Neural progenitor cell (in vitro differentiated cells): Measurements from ENCODE around the gene CABP5.

Experiments
- CTCF ChIP-seq: fragments of 200-600 bp; sonication (generic); IDR thresholded peaks from 2 replicates; pipeline ENCODE4 v1.5.1; 2017; ENCODE audit warnings: antibody characterized with exemption, mild to moderate bottlenecking
- EZH2 ChIP-seq: fragments of 200-600 bp; sonication (generic); IDR thresholded peaks from 2 replicates; pipeline ENCODE4 v1.6.1; 2017; ENCODE audit warnings: antibody characterized with exemption, mild to moderate bottlenecking, moderate library complexity
- EZH2phosphoT487 ChIP-seq: fragments of 200-600 bp; sonication (generic); IDR thresholded peaks from 2 replicates; pipeline ENCODE4 v1.6.1; 2017; ENCODE audit warnings: antibody characterized with exemption

DNA sequence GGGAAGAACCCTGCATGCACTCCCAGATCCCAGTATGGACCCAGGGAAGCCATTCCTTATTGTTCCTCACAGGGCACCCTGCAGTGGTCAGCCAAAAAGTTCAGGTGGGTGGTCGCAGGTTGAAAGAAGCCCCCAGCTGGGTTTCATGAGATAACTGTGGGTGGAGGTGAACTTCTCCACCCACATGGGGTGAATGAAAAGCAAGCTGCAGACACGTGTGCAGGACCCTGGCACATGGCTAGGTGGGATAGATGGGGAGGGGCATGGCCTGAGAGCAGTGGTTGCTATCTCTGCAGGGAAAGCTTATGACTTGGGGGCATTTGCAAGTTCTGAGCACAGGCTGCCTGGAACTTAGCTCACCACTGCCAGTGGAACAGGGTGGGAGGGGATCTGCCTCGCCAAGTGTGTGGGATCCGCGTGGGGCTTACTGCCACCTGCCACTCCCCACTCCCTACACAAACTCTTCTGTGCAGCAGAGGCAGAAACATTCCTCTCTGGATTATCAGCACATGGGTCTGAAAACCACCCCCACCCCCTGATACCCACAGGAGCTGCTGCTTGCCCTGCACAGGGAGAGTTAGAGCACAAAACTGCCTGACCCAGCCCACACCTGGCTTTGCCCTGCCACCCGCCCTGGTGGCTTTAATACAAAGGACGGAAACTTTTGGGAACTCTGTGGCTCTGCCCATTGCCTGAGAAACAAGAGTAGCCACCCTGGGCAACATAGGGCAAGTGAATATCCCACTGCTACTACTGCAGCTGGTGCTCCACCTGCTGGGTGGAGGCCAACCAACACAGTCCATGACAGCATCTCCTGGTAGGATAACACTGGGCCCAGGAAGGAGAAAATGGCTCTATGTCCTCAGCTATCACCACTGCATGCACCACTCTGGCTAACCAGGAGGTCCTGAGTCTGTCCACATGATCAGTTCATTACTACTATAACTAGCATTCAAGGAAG is 42.3 kb upstream of the CABP5 start:
- TF ChIP-seq CTCF (peak; percentile 8), EZH2phosphoT487 (no peak), EZH2 (no peak)
